Activated naive CD8-positive, alpha-beta T cell treated with anti-CD3 and anti-CD28 coated beads, Interleukin-2, amount 10 ng/mL, durations not matched to agents 7 days and 5 days (primary cell): ENCODE measurements around the gene LIN54. TPM values are rescaled to one million over a fixed set of nuclear protein-coding genes. Genes with fewer than 3 reads are reported as not detected.
"Not testable (repeated sequence)": the region's sequence is repeated elsewhere in the genome, so short reads cannot be mapped to it uniquely, and the experiment has no call there.

ENCODE experiments used
- ATAC-seq: fragments of 150-1000 bp; cut with Tn5 transposase; one replicate; pipeline ENCODE4 v1.10.0; 2021; ENCODE audit warnings: low read depth, moderate library complexity
- POLR2A ChIA-PET: fragments of 350-600 bp; sonication (Branson Sonifier 250); formaldehyde crosslinking; loops from one replicate; lab custom pipeline; 2021; ENCODE audit warnings: antibody characterized with exemption; lab: Charles Lee
- DNase-seq: peaks from one replicate; pipeline ENCODE4 v3.0.0; 2021
- H3K27ac Mint-ChIP-seq: one replicate; pipeline ENCODE4 v1.8.0; 2022; ENCODE audit warnings: mild to moderate bottlenecking, mixed read lengths
- H3K27me3 Mint-ChIP-seq: one replicate; pipeline ENCODE4 v1.8.0; 2022; ENCODE audit warnings: mild to moderate bottlenecking, moderate library complexity, mixed read lengths
- H3K36me3 Mint-ChIP-seq: one replicate; pipeline ENCODE4 v1.8.0; 2021; ENCODE audit warnings: mild to moderate bottlenecking, mixed read lengths
- H3K4me1 Mint-ChIP-seq: one replicate; pipeline ENCODE4 v1.8.0; 2021; ENCODE audit warnings: mixed read lengths
- H3K4me3 Mint-ChIP-seq: one replicate; pipeline ENCODE4 v1.8.0; 2022; ENCODE audit warnings: mild to moderate bottlenecking, moderate library complexity, mixed read lengths
- H3K9me3 Mint-ChIP-seq: one replicate; pipeline ENCODE4 v1.8.0; 2021; ENCODE audit warnings: mixed read lengths
- total RNA-seq, 2 experiments: library from RNA; stranded (reverse); gene quantifications; one replicate each; pipeline ENCODE4 v1.2.3, GENCODE V29; 2021

LIN54 gene
- total RNA-seq, 2 experiments from 2014 or later, result 34.3 to 34.9 TPM

DNA sequence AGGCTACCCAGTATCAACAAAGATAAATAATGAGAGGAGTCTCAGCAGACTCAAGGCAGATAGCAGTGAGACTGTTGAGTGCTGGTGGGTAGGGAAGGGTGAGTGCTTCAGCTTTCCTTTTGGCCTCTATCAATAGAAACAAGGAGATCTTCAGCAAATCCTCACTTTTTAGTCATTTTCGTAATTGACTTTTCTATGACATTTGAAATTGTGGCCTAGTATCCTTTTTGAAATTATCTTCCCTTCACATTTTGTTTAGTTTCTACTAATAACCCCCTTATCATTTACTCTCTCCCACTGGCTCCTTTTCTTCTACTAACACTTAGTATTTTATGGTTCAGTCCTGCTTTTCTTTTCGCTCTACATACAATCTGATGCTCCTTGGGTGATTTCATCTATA, 44.9 kb downstream of the LIN54 start:
- Mint-ChIP-seq H3K4me1 (peaks cover 3% of the 10 kb centered on the region), H3K36me3 (peaks cover 58% of the 10 kb centered on the region)
- no peak for ATAC-seq

DNA sequence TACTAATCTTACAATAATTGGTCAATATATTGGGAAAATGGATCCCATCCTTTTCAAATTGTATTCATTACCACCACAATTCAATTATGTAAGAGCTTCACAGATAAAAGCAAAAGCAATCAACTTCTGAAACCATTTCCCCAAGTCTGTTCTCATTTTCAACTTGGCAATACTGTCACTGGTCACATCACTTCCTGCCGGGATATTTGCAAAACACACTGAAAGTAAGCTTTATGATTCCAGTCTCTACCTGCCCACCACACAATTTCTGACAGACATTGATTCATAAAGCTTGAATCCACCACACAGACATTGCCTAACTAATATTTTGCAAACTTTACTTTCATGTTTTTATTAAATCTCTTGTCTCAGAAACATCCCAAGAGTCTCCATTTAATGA, 53.6 kb downstream of the LIN54 start:
- Mint-ChIP-seq H3K4me3 (no peak overlapping the region), H3K27me3 (no peaks in the 10 kb centered on the region), H3K36me3 (peaks cover 35% of the 10 kb centered on the region), H3K4me1 (peaks cover 12% of the 10 kb centered on the region), H3K9me3 (no peaks in the 10 kb centered on the region), H3K27ac (peak overlapping the region; percentile 35)
- ATAC-seq (peak; percentile 61), DNase-seq (no peak)
- POLR2A ChIA-PET, result no interaction called here

More for the DNA sequence above, 44.9 kb downstream of the LIN54 start:
- DNase-seq, result no peak
- Mint-ChIP-seq H3K27me3 (no peaks in the 10 kb centered on the region), H3K4me3 (no peak overlapping the region), H3K9me3 (no peaks in the 10 kb centered on the region), H3K27ac (no peak overlapping the region)
- POLR2A ChIA-PET, result no interaction called here

DNA sequence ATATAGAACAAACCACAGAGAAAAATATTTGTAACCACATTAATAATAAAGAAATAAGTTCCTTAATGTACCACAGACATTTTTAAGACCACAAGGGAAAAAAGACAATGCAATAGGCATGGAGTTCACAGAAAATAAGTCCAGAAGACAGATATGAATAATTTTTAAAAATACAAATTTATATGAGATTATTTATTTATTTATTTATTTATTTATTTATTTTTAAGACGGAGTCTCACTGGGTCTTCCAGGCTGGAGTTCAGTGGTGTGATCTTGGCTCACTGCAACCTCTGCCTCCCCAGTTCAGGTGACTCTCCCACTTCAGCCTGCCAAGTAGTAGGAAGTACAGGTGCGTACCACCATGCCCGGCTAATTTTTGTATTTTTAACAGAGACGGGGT, 56.4 kb downstream of the LIN54 start:
- DNase-seq (no peak), ATAC-seq (no peak)
- POLR2A ChIA-PET, result no interaction called here
- no peak overlapping the region for H3K27ac Mint-ChIP-seq
- H3K9me3 Mint-ChIP-seq, result no peaks in the 10 kb centered on the region
- H3K4me3 Mint-ChIP-seq, result no peak overlapping the region
- peaks cover 12% of the 10 kb centered on the region for H3K4me1 Mint-ChIP-seq
- H3K27me3 Mint-ChIP-seq, result no peaks in the 10 kb centered on the region
- peaks cover 31% of the 10 kb centered on the region for H3K36me3 Mint-ChIP-seq

DNA sequence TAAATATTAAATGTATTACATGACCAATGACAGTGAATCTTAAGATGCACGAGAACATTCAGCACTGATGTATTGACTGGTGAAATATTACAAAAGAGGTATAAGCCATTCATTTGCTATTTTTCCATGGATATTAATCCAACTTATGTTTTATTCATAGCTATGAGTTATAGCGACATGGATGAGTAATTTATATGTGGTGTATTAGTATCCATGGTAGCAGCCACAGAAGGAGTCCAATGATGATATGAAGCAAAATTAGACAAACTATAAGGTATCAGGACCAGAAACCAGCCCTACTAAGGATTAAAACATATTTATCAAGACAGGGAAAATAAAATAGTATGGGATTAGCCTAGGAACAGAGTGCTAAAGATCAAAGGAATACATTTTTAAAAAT, 59.4 kb downstream of the LIN54 start:
- no peaks in the 10 kb centered on the region for H3K9me3 Mint-ChIP-seq
- no peak for DNase-seq
- POLR2A ChIA-PET, result interaction anchor here (0.6 kb wide), 1 partner anchor 522 kb away, joined by 3 read pairs; no protein-coding TSS in a partner anchor
- H3K4me1 Mint-ChIP-seq, result no peaks in the 10 kb centered on the region
- H3K27ac Mint-ChIP-seq, result no peak overlapping the region
- no peaks in the 10 kb centered on the region for H3K27me3 Mint-ChIP-seq
- no peak for ATAC-seq
- H3K4me3 Mint-ChIP-seq, result no peak overlapping the region
- H3K36me3 Mint-ChIP-seq, result peaks cover 31% of the 10 kb centered on the region

DNA sequence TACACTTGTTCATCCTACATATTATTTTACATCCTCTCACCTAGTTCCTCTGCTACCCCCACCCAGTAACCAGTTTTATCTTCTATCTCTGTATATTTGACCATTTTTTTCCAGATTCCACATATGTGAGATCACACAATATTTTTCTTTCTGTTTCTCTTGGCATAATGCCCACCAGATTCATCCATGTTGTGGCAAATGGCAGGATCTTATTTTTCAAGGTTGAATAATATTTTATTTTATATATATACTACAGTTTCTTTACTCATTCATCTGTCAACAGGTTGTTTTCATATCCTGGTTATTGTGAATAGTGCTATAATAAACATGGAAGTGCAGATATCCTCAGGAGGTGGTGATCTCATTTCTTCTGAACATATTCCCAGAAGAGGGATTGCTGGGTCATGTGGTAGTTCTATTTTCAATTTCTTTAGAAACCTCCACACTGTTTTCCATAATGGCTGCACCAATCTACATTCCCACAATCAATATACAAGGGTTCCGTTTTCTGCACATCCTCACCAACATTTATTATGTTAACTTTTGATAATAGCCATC, 61.9 kb downstream of the LIN54 start:
- no peaks in the 10 kb centered on the region for H3K9me3 Mint-ChIP-seq
- no peaks in the 10 kb centered on the region for H3K27me3 Mint-ChIP-seq
- DNase-seq, result no peak
- H3K27ac Mint-ChIP-seq, result no peak overlapping the region
- no peaks in the 10 kb centered on the region for H3K4me1 Mint-ChIP-seq
- H3K36me3 Mint-ChIP-seq, result peaks cover 33% of the 10 kb centered on the region
- POLR2A ChIA-PET, result no interaction called here
- H3K4me3 Mint-ChIP-seq, result no peak overlapping the region
- no peak for ATAC-seq

DNA sequence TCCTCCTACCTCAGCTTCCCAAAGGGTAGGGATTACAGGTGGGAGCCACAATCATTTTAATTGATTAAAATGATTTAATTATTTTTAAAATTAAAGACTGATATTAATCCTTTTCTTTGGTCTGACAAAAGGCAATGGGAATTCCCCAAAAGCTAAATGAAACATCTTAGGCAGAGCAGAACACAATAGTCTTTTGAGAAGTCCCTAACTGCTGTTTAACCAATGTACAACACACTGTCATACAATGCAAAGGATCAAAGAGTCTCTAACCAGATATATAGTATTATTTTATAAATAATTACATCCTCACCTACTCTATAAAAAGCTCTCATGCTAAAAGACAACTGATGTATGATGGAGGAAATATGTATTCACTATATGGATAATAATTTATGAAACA, 63.1 kb downstream of the LIN54 start:
- no peak for ATAC-seq

DNA sequence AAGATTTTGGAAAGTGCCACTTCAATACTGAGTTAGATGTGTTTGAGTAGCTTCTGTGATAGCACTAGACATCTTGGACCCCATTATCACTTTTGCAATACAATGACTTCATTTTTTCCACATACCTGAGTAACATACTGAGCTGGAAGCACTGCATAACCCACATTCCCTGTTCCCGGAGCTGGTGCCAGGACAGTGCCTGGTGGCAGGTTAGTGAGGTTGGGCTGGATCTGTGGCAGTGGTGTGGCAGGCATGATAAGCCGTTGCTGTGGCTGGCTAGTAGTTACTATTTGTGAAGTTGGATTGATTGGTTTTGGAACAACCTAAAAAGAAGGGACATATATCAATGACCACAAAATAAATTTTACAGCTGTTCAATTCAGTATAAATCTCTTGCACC, 71.2 kb downstream of the LIN54 start:
- H3K36me3 Mint-ChIP-seq, result peaks cover 49% of the 10 kb centered on the region
- H3K9me3 Mint-ChIP-seq, result no peaks in the 10 kb centered on the region
- H3K4me1 Mint-ChIP-seq, result peaks cover 7% of the 10 kb centered on the region
- DNase-seq (no peak), ATAC-seq (no peak)
- POLR2A ChIA-PET, result interaction anchor here (0.6 kb wide), 1 partner anchor 72 kb away, joined by 3 read pairs; no protein-coding TSS in a partner anchor
- no peak overlapping the region for H3K4me3 Mint-ChIP-seq
- H3K27ac Mint-ChIP-seq, result no peak overlapping the region
- no peaks in the 10 kb centered on the region for H3K27me3 Mint-ChIP-seq

More for the DNA sequence above, 63.1 kb downstream of the LIN54 start:
- peaks cover 35% of the 10 kb centered on the region for H3K36me3 Mint-ChIP-seq
- no peak overlapping the region for H3K4me3 Mint-ChIP-seq
- no peak overlapping the region for H3K27ac Mint-ChIP-seq
- peaks cover 2% of the 10 kb centered on the region for H3K4me1 Mint-ChIP-seq
- H3K27me3 Mint-ChIP-seq, result no peaks in the 10 kb centered on the region
- H3K9me3 Mint-ChIP-seq, result no peaks in the 10 kb centered on the region
- POLR2A ChIA-PET, result no interaction called here
- no peak for DNase-seq

DNA sequence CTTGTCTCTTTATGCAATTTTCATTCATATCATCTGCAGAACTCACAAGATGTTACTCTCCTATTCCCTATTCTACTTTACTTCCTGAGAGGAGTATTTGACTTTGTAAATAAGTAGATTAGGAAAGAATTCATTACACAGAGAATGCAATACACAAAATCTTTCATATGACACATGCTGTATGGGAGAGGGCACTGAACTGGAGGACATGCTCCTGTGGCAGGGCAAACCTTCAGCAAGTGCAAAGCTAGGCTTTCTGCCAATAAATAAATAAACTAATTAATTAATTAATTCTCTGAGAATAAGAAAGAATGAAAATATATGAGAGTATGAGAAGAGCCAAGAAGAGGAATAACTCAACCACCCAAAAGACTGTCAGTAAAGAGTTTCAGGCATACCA, 76.2 kb downstream of the LIN54 start:
- Mint-ChIP-seq H3K27ac (no peak overlapping the region), H3K9me3 (no peaks in the 10 kb centered on the region), H3K4me3 (no peak overlapping the region), H3K27me3 (no peaks in the 10 kb centered on the region), H3K4me1 (peaks cover 3% of the 10 kb centered on the region), H3K36me3 (peaks cover 46% of the 10 kb centered on the region)
- ATAC-seq (no peak), DNase-seq (no peak)
- POLR2A ChIA-PET, result no interaction called here

DNA sequence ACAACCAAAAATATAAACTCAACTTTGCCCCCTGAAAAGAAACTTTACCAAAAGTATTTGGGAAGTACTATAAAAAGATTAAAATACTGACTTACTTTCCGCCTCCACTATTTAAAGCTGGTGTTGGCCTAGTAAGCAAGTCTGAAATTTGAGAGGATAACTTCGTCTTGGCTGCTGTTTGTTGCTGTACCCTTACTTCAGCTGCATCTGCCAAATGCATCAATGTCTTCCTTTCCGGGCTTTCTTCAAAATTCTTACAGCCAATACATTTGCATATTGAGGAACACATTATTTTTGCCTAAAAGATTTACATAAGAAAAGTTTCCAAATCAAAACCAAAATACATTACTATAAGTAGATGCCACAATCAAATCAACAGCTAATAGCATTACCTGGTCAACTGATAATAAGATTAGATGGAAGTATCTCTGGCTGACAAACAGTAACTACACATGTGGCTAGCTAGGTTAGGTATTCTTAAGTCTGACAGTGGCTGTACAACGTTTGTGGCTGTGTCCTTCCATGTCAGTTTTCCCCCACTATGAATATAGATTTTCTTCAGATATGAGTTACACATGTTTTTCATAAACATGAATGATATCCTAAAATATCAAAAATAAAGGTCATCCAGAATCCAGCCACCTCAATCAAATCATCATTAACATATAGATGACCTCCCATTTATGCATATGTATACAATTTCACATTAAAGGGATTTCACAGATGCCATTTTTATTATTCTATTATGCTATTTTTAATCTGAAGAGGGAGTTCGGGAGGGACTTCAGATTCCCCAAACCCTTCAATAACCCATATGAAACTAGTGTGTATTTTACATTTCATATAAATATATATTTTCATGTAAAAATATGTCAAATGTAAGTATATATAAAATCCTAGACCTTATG, 79.5 kb downstream of the LIN54 start:
- H3K4me1 Mint-ChIP-seq, result peaks cover 1% of the 10 kb centered on the region
- H3K36me3 Mint-ChIP-seq, result peaks cover 36% of the 10 kb centered on the region
- no peak overlapping the region for H3K27ac Mint-ChIP-seq
- no peaks in the 10 kb centered on the region for H3K27me3 Mint-ChIP-seq
- no peaks in the 10 kb centered on the region for H3K9me3 Mint-ChIP-seq
- no peak for ATAC-seq
- H3K4me3 Mint-ChIP-seq, result no peak overlapping the region
- POLR2A ChIA-PET, result no interaction called here
- no peak for DNase-seq

DNA sequence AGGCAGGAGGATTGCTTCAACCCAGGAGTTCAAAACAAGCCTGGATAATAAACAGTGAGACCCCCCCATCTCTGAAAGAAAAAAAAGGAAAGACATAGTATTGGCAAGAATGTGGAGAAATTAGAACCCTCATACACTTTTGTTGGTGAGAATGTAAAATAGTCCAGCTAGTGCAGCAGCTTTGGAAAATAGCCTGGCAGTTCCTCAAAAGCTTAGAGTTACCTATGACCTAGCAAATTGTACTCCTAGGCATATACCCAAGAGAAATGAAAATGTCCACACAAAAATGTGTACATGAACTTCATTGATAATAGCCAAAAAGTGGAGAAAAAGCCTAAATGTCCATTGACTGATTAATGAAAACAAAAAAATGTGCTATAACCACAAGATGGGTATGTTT, 88.8 kb downstream of the LIN54 start:
- Mint-ChIP-seq H3K4me3 (no peak overlapping the region), H3K27me3 (no peaks in the 10 kb centered on the region), H3K4me1 (no peaks in the 10 kb centered on the region), H3K9me3 (no peaks in the 10 kb centered on the region), H3K27ac (no peak overlapping the region), H3K36me3 (peaks cover 6% of the 10 kb centered on the region)
- DNase-seq (no peak), ATAC-seq (no peak)
- POLR2A ChIA-PET, result no interaction called here

DNA sequence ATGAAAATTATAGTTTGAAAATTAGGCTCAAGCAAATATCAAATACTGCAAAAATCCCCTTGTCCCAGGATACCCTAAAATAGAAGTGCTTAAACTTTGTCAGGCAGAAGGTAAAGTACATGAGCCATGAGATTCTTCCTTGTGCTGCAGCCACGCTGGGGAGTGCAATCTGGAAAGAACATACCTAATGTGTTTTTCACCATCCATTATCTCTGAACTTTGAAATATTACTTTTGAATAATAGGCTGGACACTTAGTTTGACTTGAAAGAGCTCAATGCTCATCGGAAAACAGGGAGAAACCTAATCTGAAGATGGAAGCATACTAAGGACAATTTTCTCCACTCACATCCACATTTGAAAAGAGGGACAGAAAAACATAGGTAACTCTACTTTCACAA, 91.2 kb downstream of the LIN54 start:
- H3K36me3 Mint-ChIP-seq, result peaks cover 14% of the 10 kb centered on the region
- no peak overlapping the region for H3K4me3 Mint-ChIP-seq
- POLR2A ChIA-PET, result no interaction called here
- H3K27me3 Mint-ChIP-seq, result no peaks in the 10 kb centered on the region
- H3K27ac Mint-ChIP-seq, result no peak overlapping the region
- ATAC-seq, result no peak
- no peaks in the 10 kb centered on the region for H3K4me1 Mint-ChIP-seq
- H3K9me3 Mint-ChIP-seq, result no peaks in the 10 kb centered on the region
- DNase-seq, result no peak

DNA sequence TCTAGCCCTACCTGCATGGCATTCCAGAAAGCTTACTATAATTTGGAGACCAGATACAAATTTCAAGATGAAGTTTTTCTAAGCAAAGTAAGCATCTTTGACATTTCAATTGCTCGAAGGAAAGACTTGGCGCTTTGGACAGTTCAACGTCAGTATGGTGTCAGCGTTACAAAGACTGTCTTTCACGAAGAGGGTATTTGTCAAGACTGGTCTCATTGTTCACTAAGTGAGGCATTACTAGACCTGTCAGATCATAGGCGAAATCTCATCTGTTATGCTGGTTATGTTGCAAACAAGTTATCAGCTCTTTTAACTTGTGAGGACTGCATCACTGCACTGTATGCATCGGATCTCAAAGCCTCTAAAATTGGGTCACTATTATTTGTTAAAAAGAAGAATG, 92.5 kb downstream of the LIN54 start:
- POLR2A ChIA-PET, result interaction anchor here (0.9 kb wide), 1 partner anchor 12 kb away, joined by 3 read pairs; no protein-coding TSS in a partner anchor

DNA sequence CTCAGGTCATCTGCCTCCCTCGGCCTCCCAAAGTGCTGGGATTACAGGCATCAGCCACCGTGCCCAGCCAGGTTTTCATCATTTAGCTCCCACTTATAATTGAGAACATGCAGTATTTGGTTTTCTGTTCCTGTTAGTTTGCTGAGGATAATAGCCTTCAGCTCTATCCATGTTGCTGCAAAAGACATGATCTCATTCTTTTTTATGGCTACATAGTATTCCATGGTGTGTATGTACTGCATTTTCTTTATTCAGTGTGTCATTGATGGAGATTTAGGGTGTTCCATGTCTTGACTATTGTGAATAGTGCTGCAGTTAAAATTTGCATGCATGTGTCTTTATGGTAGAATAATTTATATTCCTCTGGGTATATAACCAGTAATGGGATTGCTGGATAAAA, 96.7 kb downstream of the LIN54 start:
- H3K27me3 Mint-ChIP-seq, DNase-seq, H3K27ac Mint-ChIP-seq, POLR2A ChIA-PET, H3K4me1 Mint-ChIP-seq, ATAC-seq, H3K9me3 Mint-ChIP-seq, H3K4me3 Mint-ChIP-seq: not testable (repeated sequence)
- H3K36me3 Mint-ChIP-seq, result peaks cover 23% of the 10 kb centered on the region

More for the DNA sequence above, 92.5 kb downstream of the LIN54 start:
- Mint-ChIP-seq H3K4me3 (no peak overlapping the region), H3K9me3 (no peaks in the 10 kb centered on the region), H3K27me3 (no peaks in the 10 kb centered on the region), H3K4me1 (no peaks in the 10 kb centered on the region), H3K27ac (no peak overlapping the region), H3K36me3 (peaks cover 18% of the 10 kb centered on the region)
- ATAC-seq (no peak), DNase-seq (no peak)

DNA sequence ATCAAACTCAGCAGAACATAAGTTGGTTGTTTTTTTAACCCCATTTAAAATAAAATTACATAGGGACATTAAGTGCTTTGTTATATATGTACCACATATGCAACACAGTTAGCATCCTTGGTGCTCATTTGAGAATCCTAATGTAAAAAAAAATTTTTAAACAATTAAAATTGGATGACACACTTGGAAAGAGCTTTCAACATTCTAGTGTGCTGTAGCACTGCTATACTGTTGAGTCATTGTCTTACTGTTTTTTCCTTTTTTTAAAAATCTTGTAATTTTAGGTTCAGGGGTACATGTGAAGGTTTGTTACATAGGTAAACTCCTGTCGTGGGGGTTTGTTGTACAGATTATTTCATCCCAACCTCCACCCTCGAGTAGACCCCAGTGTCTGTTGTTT, 97.3 kb downstream of the LIN54 start:
- ATAC-seq, result no peak
- Mint-ChIP-seq H3K27ac (no peak overlapping the region), H3K4me1 (peaks cover 3% of the 10 kb centered on the region), H3K9me3 (no peaks in the 10 kb centered on the region), H3K36me3 (peaks cover 23% of the 10 kb centered on the region), H3K4me3 (no peak overlapping the region), H3K27me3 (no peaks in the 10 kb centered on the region)
- no peak for DNase-seq
- POLR2A ChIA-PET, result no interaction called here
